RWPE2 (cell line): Measurements from ENCODE around the gene GLG1.

Experiments
- ATAC-seq: fragments of 200-7000 bp; cut with Tn5 transposase; 3 replicates; pipeline ENCODE4 v1.9.1; 2021; ENCODE audit warnings: low read depth
- DNase-seq: peaks from one replicate; pipeline ENCODE4 v3.0.0-alpha.2; 2020; ENCODE audit warnings: low spot score
- H3K27ac ChIP-seq: fragments of 450-650 bp; 2 replicates; pipeline ENCODE4 v1.5.1; 2017; ENCODE audit warnings: mild to moderate bottlenecking; ENCODE audit not compliant: poor library complexity, severe bottlenecking
- H3K27me3 ChIP-seq: fragments of 250-450 bp; sonication (Bioruptor Pico); 2 replicates; pipeline ENCODE4 v1.5.1; 2021; ENCODE audit warnings: mild to moderate bottlenecking, moderate library complexity; ENCODE audit not compliant: insufficient read depth, poor library complexity, severe bottlenecking
- H3K36me3 ChIP-seq: fragments of 250-450 bp; sonication (Bioruptor Pico); 2 replicates; pipeline ENCODE4 v1.5.1; 2020; ENCODE audit warnings: low read depth, mild to moderate bottlenecking, moderate library complexity
- H3K4me1 ChIP-seq: fragments of 250-450 bp; sonication (Bioruptor Pico); 2 replicates; pipeline ENCODE4 v1.5.1; 2021; ENCODE audit warnings: mild to moderate bottlenecking, moderate library complexity; ENCODE audit not compliant: insufficient read depth, poor library complexity, severe bottlenecking
- H3K4me3 ChIP-seq: fragments of 250-450 bp; sonication (Bioruptor Pico); 2 replicates; pipeline ENCODE4 v1.5.1; 2021; ENCODE audit warnings: mild to moderate bottlenecking, moderate library complexity; ENCODE audit not compliant: severe bottlenecking
- H3K9me3 ChIP-seq: fragments of 250-450 bp; sonication (Bioruptor Pico); 2 replicates; pipeline ENCODE4 v1.5.1; 2021; ENCODE audit warnings: mild to moderate bottlenecking, moderate library complexity; ENCODE audit not compliant: severe bottlenecking
- CTCF ChIP-seq: fragments of 450-650 bp; IDR thresholded peaks from one replicate; pipeline ENCODE4 v1.5.1; 2017; ENCODE audit warnings: mild to moderate bottlenecking, moderate library complexity; ENCODE audit not compliant: poor library complexity, severe bottlenecking

GLG1 gene

DNA sequence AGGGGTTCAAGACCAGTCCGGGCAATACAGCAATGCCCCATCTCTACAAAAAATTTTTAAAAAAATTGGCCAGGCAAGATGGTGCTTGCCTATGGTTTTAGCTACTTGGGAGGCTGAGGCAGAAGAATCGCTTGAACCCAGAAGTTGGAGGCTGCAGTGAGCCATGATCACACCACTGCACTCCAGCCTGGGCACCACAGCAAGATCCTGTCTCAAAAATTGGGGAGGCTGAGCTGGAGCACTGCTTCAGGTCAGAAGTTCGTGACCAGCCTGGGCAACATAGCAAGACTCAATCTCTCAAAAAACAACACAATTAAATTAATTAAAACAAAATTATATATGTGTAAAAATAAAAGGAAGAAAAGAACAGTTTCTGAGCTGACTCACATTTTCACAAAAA lies 110.9 kb downstream of the GLG1 start:
- Histone ChIP-seq H3K27me3 (no peaks in the 10 kb centered on the region), H3K9me3 (no peaks in the 10 kb centered on the region), H3K27ac (no peak overlapping the region), H3K36me3 (peaks cover 56% of the 10 kb centered on the region), H3K4me3 (no peak overlapping the region), H3K4me1 (no peaks in the 10 kb centered on the region)
- no peak for DNase-seq
- TF ChIP-seq CTCF, result no peak
- ATAC-seq, result no peak

DNA sequence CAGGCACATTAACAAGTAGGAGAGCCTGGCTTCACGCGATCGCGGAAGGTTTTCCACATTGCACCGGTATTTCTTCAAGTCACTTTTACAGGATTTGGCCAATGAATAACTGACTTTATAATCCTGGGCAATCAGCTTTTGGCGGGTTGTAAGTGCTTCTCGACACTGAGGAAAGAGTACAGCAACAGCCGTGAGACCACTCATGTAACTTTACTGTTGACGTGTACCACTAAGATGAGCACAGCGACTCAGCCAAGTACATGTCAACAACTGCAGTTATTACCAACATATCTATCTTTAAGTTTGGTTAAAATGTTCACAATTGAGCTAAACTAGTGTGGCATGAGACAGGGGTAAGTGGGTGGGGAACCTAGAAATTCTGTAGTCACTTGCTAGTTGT lies 113.9 kb downstream of the GLG1 start:
- Histone ChIP-seq H3K27me3 (no peaks in the 10 kb centered on the region), H3K4me1 (no peaks in the 10 kb centered on the region), H3K27ac (no peak overlapping the region), H3K9me3 (no peaks in the 10 kb centered on the region), H3K4me3 (no peak overlapping the region), H3K36me3 (peaks cover 80% of the 10 kb centered on the region)
- DNase-seq (no peak), ATAC-seq (no peak)
- no peak for TF ChIP-seq CTCF

DNA sequence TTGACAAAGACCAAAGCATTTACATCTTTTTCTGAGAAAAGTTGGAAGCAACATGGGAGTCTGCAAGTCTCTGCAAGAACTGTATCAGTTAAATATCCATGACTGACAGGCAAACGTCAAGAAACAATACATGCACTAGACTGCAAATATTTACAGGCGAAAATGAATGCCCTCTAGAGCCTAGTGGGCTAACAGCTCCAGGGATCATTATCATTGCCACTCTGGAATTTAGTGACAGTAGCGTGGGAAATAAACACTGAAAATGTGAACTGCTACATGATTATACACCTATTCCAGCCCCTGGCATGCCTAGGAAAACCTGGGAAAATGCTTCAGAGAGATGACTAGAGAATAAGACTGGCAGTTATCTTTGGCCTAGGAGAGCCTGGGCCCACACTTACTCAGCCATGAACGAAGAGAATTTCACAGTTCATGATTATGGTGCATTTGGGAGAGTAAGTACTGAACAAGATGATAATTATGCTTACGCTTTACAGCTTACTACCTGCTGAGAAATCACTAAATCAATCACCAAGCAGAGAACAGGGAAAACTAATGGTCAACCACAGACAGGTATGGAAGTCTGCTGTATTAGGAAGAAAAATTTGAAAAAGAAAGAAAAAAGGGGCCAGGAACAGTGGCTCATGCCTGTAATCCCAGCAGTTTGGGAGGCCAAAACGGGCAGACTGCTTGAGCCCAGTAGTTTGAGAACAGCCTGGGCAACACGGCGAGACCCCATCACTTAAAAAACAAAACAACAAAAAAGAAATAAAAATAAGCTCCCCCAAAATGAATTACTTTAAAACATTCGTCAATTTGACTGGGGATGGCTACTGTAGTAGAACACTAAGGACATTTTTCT lies 119.0 kb downstream of the GLG1 start:
- Histone ChIP-seq H3K4me1 (no peaks in the 10 kb centered on the region), H3K36me3 (peaks cover 88% of the 10 kb centered on the region), H3K27me3 (no peaks in the 10 kb centered on the region), H3K27ac (no peak overlapping the region), H3K9me3 (no peaks in the 10 kb centered on the region), H3K4me3 (no peak overlapping the region)
- no peak for TF ChIP-seq CTCF
- ATAC-seq (no peak), DNase-seq (no peak)

GRCh38 chr16:74485916-74486315 lies 121.0 kb downstream of the GLG1 start:
- Histone ChIP-seq H3K36me3 (peaks cover 77% of the 10 kb centered on the region), H3K4me1 (peaks cover 3% of the 10 kb centered on the region), H3K27me3 (no peaks in the 10 kb centered on the region), H3K9me3 (no peaks in the 10 kb centered on the region), H3K27ac (no peak overlapping the region), H3K4me3 (no peak overlapping the region)
- ATAC-seq (no peak), DNase-seq (no peak)
- TF ChIP-seq CTCF, result no peak
